Spinal cord (tissue), 10 donors: Measurements from ENCODE around the gene MGAM2. TPM values are rescaled to one million over a fixed set of nuclear protein-coding genes. Genes with fewer than 3 reads are reported as not detected.
A peak's percentile ranks its signal among the peaks of the same experiment; 100 is the strongest.

Experiments used
- DNase-seq, 6 donors: peaks; one replicate each; pipeline versions ENCODE4 v3.0.0 to v3.0.0-alpha.2; 2013 to 2015; ENCODE audit warnings: low spot score in 6 of 6, low read depth in 4 of 6
- H3K27ac ChIP-seq: one replicate; pipeline ENCODE4 v1.5.1; 2013; ENCODE audit warnings: low read depth, low read length, control low read depth
- H3K27me3 ChIP-seq: one replicate; pipeline ENCODE4 v1.6.1; 2013; ENCODE audit warnings: low read length; ENCODE audit not compliant: control insufficient read depth, insufficient read depth
- H3K36me3 ChIP-seq: one replicate; pipeline ENCODE4 v1.6.1; 2013; ENCODE audit warnings: low read length; ENCODE audit not compliant: control insufficient read depth, insufficient read depth
- H3K4me1 ChIP-seq: one replicate; pipeline ENCODE4 v1.6.1; 2013; ENCODE audit warnings: low read length; ENCODE audit not compliant: control insufficient read depth, insufficient read depth
- H3K4me3 ChIP-seq: one replicate; pipeline ENCODE4 v1.5.1; 2013; ENCODE audit warnings: low read depth, low read length, control low read depth
- H3K9me3 ChIP-seq: one replicate; pipeline ENCODE4 v1.6.1; 2013; ENCODE audit warnings: low read length; ENCODE audit not compliant: control insufficient read depth, insufficient read depth
- WGBS: methylation state at CpG from one replicate; pipeline ENCODE4 v1.1.5; 2013; ENCODE audit warnings: missing lambda C conversion rate; ENCODE audit not compliant: insufficient coverage; 5-methylcytosine and 5-hydroxymethylcytosine counted together
- long read RNA-seq, 4 donors: transcript quantifications; one replicate each; lab custom pipeline, GENCODE V29; 2026
- polyA plus RNA-seq, 2 donors: library from polyadenylated mRNA; unstranded; fragments of 120-200 nt; gene quantifications; one replicate each; pipeline ENCODE4 v1.2.1, GENCODE V29; 2013; ENCODE audit not compliant: insufficient read length in 2 of 2
- total RNA-seq, 2 donors: library from RNA; depleted of rRNA in 1 of 2; stranded (reverse); fragments of 120-200 nt in 1 of 2; fragments of >200 nt in 1 of 2; gene quantifications; one replicate each; pipeline versions ENCODE4 v1.2.3 to v1.2.4, GENCODE V29; 2013 to 2014
- donor health status: healthy.

Gene MGAM2
- total RNA-seq, result under 1 TPM; 0.10 to 0.33 TPM
- under 1 TPM; 0.14 to 0.24 TPM for polyA plus RNA-seq
- long read RNA-seq, donor 1, result 0 reads
- long read RNA-seq, donor 2, result 0 reads
- long read RNA-seq, donor 3, result 0 reads
- long read RNA-seq, donor 4, result 0 reads

DNA sequence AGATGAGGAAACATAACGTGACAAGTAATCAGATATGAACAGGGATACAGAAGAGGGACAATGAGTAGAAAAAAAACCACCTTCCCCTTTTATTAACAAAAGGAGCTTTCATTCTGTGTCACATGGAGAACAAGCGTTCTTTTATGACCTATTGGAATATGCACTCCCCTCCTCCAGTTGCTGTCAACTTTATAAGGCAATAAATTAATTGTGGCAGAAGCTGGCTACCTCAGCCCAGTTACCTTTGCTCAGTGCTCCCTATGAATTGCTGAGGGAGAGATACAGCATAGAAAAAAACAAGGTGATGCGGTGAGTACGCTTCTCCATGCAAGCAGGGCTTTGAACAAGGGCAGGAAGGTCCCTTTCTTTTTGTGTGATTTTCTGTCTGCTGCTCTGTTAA lies at the start of gene MGAM2:
TSS of gene MGAM2 (plus strand) at position 220 of the 400 bp plus-strand sequence. CDS start 5,156 bp downstream, outside the sequence.
- no peak for DNase-seq
- no peak within 1 kb of the TSS for H3K27ac ChIP-seq
- H3K27me3 ChIP-seq, result no peaks in the 10 kb centered on the region
- H3K9me3 ChIP-seq, result no peaks in the 10 kb centered on the region
- WGBS, result no CpG with 5 or more reads among the region's 4 CpGs
- no peaks in the 10 kb centered on the region for H3K4me1 ChIP-seq
- no peak within 1 kb of the TSS for H3K4me3 ChIP-seq
- H3K36me3 ChIP-seq, result no peaks in the 10 kb centered on the region

DNA sequence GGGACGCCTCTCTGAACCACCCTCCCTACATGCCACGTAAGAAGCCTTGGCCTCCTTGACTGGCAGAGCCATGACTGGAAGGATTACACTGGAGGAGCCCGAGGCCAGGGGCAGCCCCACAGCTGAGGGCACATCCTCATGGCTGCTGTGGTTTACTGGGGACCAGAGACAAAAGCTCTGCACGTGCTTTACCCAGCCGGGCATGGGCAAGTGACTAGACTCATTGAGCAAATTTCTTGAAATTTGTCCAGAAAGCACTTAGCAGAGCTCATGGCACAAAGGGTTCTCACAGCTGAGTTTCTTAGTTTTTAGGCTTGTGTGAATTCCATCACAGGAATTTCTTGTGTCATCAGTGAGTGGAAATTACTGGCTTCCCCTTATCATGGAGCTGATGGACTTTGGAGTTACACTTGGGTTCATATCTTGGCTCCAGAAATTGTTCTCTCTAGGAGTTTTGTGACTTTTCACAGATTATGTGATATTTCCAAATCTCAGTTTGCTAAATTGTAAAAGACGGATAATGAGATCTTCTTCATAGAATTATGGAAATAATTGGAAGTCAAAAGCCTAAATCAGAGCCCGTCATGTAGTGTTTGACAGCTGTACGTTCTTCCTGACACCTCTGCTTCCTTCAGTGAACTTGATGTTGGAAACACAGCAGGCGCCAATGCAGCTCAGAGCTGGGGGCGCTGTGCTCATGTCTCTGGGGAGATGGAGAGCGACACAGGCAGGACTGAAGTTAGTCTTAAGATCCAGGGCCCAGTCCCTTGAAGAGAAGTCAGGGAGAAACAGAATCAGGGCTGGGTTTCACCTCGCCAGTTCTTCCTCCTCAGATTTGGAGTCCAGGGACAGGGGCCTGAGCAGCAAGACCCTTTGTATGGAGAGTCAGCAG lies 47.7 kb upstream of the MGAM2 start:
- peak in 1 of 6 donors; percentile 35 for DNase-seq
- H3K9me3 ChIP-seq, result no peaks in the 10 kb centered on the region
- no peaks in the 10 kb centered on the region for H3K27me3 ChIP-seq
- no peak overlapping the region for H3K4me3 ChIP-seq
- no peaks in the 10 kb centered on the region for H3K36me3 ChIP-seq
- WGBS, result 77% methylated on average over 11 of the region's 12 CpGs
- H3K27ac ChIP-seq, result no peak overlapping the region
- H3K4me1 ChIP-seq, result no peaks in the 10 kb centered on the region

DNA sequence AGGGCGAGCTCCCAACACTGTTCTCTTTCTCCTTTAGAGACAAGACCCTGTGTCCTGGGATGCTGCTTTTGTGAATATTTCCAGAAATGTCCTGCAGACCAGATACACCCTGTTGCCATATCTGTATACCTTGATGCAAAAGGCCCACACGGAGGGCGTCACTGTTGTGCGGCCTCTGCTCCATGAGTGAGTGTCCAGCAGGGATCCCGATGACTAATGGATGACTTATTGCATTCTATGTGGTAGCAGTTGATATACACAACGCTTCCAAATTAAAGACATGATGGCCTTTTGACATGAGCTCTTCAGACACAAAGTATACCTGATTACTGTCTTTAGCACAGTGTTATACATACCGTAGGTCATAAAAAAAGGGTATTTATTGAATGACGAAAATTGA lies 45.0 kb upstream of the MGAM2 start:
- H3K4me1 ChIP-seq, result no peaks in the 10 kb centered on the region
- WGBS, result 92% methylated on average over 6 of the region's 8 CpGs
- no peaks in the 10 kb centered on the region for H3K9me3 ChIP-seq
- no peaks in the 10 kb centered on the region for H3K36me3 ChIP-seq
- no peak overlapping the region for H3K27ac ChIP-seq
- DNase-seq, result no peak
- no peaks in the 10 kb centered on the region for H3K27me3 ChIP-seq
- H3K4me3 ChIP-seq, result no peak overlapping the region

DNA sequence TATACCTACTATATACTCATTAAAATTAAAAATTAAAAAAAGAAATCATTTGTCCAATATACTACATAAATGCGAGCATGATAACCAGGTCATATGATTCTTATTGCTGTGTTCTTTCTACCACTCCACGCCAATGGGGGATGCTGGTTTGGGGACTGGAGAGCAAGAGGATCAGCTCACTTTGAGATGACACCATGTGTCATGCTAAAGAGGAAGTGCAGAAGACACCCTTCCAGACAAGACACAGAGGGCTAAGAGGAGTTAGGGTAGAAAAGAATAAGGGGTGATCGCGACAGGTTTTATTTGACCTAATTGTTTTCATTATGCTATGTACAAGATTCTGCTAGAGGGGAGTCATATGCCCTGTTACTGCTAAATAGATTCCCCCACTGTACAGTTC lies 33.8 kb upstream of the MGAM2 start:
- Histone ChIP-seq H3K27me3 (no peaks in the 10 kb centered on the region), H3K36me3 (no peaks in the 10 kb centered on the region), H3K4me1 (no peaks in the 10 kb centered on the region), H3K4me3 (no peak overlapping the region), H3K9me3 (no peaks in the 10 kb centered on the region), H3K27ac (no peak overlapping the region)
- no peak for DNase-seq
- WGBS, result no CpG with 5 or more reads among the region's 4 CpGs

DNA sequence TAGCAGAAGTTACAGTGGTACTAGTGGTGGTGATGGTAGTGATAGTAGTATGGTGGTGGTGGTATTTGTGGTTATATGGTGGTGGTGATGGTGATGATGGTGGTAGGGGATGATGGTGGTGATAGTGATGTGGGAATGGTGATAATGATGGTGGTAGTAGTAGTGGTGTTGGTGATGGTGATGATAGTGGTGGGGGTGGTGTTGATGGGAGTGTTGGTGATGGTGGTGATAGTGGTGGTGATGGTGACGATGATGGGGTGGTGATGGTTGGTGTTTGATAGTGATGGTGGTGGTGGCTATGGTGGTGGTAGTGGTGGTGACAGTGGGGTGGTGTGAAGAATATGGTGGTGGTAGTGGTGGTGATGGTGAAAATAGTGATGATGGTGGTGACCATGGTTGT lies 27.9 kb upstream of the MGAM2 start:
- Histone ChIP-seq H3K27ac (no peak overlapping the region), H3K36me3 (no peaks in the 10 kb centered on the region), H3K9me3 (no peaks in the 10 kb centered on the region), H3K4me1 (no peaks in the 10 kb centered on the region), H3K27me3 (no peaks in the 10 kb centered on the region), H3K4me3 (no peak overlapping the region)
- no peak for DNase-seq
- 95% methylated on average over 1 of the region's 1 CpG for WGBS

DNA sequence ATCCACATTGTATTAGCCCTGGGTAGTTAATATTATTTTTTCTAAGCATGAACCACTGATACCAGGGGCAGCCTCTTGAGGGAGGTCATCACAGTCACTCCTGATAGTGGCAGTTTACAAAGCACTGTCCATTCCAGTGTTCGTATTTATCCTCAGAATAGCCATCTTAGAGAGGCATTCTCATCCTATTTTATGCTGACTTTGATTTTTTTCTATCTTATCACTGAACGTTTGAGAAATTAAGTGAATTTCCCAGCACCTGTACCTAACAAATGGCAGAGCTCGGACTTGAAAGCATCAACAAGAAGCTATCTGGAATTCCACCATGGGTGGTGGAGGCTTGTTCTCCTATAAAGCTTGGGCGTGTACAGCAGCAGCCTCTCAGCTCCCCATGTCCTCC lies 26.1 kb upstream of the MGAM2 start:
- Histone ChIP-seq H3K36me3 (no peaks in the 10 kb centered on the region), H3K4me3 (no peak overlapping the region), H3K9me3 (no peaks in the 10 kb centered on the region), H3K27me3 (no peaks in the 10 kb centered on the region), H3K27ac (no peak overlapping the region), H3K4me1 (no peaks in the 10 kb centered on the region)
- no peak for DNase-seq
- WGBS, result 100% methylated on average over 1 of the region's 4 CpGs

DNA sequence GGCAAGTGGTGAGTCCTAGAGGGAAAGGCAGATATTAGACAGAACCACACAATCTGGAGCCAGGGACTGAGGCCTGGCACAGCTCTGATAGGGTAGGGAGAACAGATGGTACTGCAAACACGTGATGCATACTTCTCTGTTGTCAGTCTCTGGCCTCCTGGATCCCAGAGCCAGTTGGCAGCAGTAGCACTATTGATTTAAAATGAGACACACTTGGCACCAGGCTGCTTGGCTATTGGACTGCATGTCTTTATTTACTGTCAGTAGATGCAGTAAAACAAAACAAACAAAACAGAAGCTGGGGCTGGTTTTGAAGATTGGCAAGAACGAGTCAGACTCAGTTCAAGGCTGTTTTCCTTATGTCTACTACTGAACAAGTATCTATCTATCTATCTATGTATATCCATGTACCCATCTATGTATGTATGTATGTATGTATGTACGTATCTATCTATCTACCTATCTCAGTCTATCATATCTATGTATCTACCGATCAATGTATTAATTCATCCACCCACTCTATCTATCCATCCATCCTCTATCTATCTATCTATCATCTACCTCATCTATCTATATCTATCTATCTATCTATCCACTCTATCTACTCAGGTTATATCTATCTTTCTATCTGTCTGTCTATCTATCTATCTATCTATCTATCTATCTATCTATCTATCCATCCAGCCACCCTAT lies 23.4 kb upstream of the MGAM2 start:
- 63% methylated on average over 2 of the region's 4 CpGs for WGBS
- H3K27ac ChIP-seq, result no peak overlapping the region
- DNase-seq, result peak; percentile 5 to 95 (median 48)

DNA sequence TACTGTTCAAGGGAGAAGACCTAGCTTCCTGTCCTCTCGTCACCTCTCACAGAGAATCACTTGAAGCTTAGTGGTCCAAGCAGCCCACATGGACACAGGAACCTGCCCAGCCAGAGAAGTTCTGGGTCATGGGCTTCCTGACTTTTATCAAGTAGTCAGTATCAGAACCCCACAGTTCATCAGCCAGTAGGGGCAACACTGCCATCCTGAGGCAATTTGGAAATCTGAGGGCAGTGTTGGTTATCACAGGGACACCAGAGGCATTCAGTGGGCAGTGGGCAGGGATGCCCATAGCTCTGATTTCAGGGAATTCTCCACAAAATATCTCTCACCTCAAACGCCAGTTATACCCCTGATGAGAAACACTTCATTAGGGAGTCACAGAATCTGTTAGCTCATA lies 22.5 kb upstream of the MGAM2 start:
- 86% methylated on average over 1 of the region's 2 CpGs for WGBS
- Histone ChIP-seq H3K9me3 (no peaks in the 10 kb centered on the region), H3K4me1 (no peaks in the 10 kb centered on the region), H3K36me3 (no peaks in the 10 kb centered on the region), H3K27me3 (no peaks in the 10 kb centered on the region), H3K4me3 (no peak overlapping the region), H3K27ac (no peak overlapping the region)
- no peak for DNase-seq

More for the DNA sequence above, 23.4 kb upstream of the MGAM2 start:
- Histone ChIP-seq H3K9me3 (no peaks in the 10 kb centered on the region), H3K4me3 (no peak overlapping the region), H3K36me3 (no peaks in the 10 kb centered on the region), H3K27me3 (no peaks in the 10 kb centered on the region), H3K4me1 (no peaks in the 10 kb centered on the region)

DNA sequence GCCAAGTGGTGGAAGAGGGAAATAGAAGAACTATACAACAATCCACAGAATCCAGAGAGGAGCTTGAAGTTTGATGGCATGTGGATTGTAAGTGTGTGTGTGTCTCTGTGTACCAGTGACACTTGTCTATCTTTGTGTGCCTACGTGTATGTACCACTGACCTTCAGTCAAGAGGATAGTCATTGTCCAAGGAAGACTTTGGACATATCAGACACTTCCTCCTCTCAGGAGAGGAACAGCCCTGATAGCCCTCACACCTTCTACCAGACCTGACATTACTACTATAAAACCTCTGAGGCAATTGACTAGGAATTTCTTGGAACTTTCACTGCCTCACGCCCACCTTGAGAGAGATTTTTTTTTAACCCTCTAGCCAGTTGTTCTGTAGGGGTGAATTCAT lies 19.6 kb upstream of the MGAM2 start:
- no peak for DNase-seq
- no peaks in the 10 kb centered on the region for H3K27me3 ChIP-seq
- no peaks in the 10 kb centered on the region for H3K36me3 ChIP-seq
- WGBS, result no CpG with 5 or more reads among the region's 2 CpGs
- no peaks in the 10 kb centered on the region for H3K4me1 ChIP-seq
- no peak overlapping the region for H3K4me3 ChIP-seq
- no peaks in the 10 kb centered on the region for H3K9me3 ChIP-seq
- H3K27ac ChIP-seq, result no peak overlapping the region
